ENCODE results near the gene TUBGCP3.
"Not testable (repeated sequence)": the region's sequence is repeated elsewhere in the genome, so short reads cannot be mapped to it uniquely, and the experiment has no call there.

TUBGCP3 gene

GRCh38 chr13:112525356-112525945, 62.5 kb downstream of the TUBGCP3 start:
- no peak for DNase-seq

GRCh38 chr13:112522578-112522977, 65.4 kb downstream of the TUBGCP3 start:
- no peak for DNase-seq

- no peak for DNase-seq
Measured at GRCh38 chr13:112521073-112521685, 66.8 kb downstream of the TUBGCP3 start.

- DNase-seq, result no peak
Measured at GRCh38 chr13:112519517-112520060, 68.4 kb downstream of the TUBGCP3 start.

- no peak for DNase-seq
Measured at GRCh38 chr13:112516218-112516617, 71.7 kb downstream of the TUBGCP3 start.

GRCh38 chr13:112513761-112514160, 74.2 kb downstream of the TUBGCP3 start:
- no peak for DNase-seq

- no peak for DNase-seq
Measured at GRCh38 chr13:112510987-112511685, 76.8 kb downstream of the TUBGCP3 start.

- no peak for DNase-seq
Measured at GRCh38 chr13:112510002-112510780, 77.8 kb downstream of the TUBGCP3 start.

- DNase-seq, result no peak
Measured at GRCh38 chr13:112509190-112509589, 78.8 kb downstream of the TUBGCP3 start.

GRCh38 chr13:112506046-112506445, 81.9 kb downstream of the TUBGCP3 start:
- no peak for DNase-seq

- no peak for DNase-seq
Measured at GRCh38 chr13:112496166-112496565, 91.8 kb downstream of the TUBGCP3 start.

GRCh38 chr13:112495465-112495864, 92.5 kb downstream of the TUBGCP3 start:
- no peak for DNase-seq

GRCh38 chr13:112489199-112489598, 98.8 kb downstream of the TUBGCP3 start:
- DNase-seq, result no peak

GRCh38 chr13:112488343-112489050, 99.5 kb downstream of the TUBGCP3 start:
- not testable (repeated sequence) for DNase-seq

GRCh38 chr13:112487127-112487517, 100.8 kb downstream of the TUBGCP3 start:
- no peak for DNase-seq

- no peak for DNase-seq
Measured at GRCh38 chr13:112486386-112487126, 101.4 kb downstream of the TUBGCP3 start.

GRCh38 chr13:112485814-112486213, 102.1 kb downstream of the TUBGCP3 start:
- DNase-seq, result not testable (repeated sequence)

GRCh38 chr13:112483299-112483698, 104.7 kb downstream of the TUBGCP3 start:
- DNase-seq, result no peak

GRCh38 chr13:112481458-112481857, 106.5 kb downstream of the TUBGCP3 start:
- DNase-seq, result no peak

GRCh38 chr13:112479389-112479788, 108.6 kb downstream of the TUBGCP3 start:
- no peak for DNase-seq

- DNase-seq, result no peak
Measured at GRCh38 chr13:112477070-112477619, 110.8 kb downstream of the TUBGCP3 start.

All from NCI-H2107 (cell line).